Activated CD4-positive, alpha-beta T cell treated with anti-CD3 and anti-CD28 coated beads, Interleukin-2, amount 50 U/mL, for 4 hours (primary cell): ENCODE results near the gene PEMT.
A peak's percentile ranks its signal among the peaks of the same experiment; 100 is the strongest.
"Not testable (repeated sequence)": the region's sequence is repeated elsewhere in the genome, so short reads cannot be mapped to it uniquely, and the experiment has no call there.

Source experiments
- DNase-seq, 2 experiments: peaks; one replicate each; pipeline ENCODE4 v3.0.0-alpha.2; 2020

Gene PEMT

DNA sequence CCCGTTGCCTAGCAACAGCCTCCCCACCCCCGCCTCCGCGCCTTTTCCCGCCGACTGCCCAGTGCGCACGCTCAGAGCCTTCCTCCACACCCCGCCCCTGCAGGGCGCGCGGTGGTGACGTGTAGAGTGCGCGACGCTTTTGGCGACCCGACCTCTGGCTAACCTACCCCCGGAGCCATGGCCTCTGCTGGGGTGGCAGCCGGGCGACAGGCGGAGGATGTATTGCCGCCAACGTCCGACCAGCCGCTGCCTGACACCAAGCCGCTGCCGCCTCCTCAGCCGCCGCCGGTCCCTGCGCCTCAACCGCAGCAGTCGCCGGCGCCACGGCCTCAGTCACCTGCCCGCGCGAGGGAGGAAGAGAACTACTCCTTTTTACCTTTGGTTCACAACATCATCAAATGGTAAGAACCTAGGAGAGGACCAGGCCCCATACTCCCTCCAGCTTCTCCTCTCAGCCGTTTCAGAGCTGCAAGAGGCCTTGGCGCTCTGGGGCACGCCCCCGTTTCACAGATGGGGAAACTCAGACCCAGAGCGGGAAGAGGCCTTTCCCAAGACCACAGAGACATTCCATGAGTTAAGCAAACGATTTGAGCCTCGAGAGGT, 114.5 kb downstream of the PEMT start, which contains the start of gene MED9:
MED9 (plus strand) TSS at position 136 of the 603 bp plus-strand sequence; CDS start at position 178, 42 bp downstream.
- peak; percentile 96 for DNase-seq

DNA sequence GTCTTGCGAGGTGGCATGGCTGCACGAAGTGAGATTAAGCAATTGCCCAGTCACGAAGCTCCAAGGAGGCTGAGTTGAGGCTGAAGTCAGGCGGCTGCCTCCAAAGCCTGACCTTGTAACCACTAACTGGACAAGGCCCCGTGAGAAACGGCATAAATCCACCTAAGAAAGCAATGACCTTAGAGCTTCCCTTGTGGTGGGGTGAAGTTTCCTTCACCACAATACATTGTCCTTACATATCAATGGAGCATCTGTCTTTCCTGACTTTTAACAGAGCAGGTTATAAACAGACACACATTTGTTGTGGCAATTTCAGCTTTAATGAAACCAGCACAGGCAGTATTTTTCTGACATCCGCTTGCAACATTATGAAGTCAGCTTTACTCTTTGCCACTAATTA, 117.2 kb downstream of the PEMT start:
- DNase-seq: no peak

DNA sequence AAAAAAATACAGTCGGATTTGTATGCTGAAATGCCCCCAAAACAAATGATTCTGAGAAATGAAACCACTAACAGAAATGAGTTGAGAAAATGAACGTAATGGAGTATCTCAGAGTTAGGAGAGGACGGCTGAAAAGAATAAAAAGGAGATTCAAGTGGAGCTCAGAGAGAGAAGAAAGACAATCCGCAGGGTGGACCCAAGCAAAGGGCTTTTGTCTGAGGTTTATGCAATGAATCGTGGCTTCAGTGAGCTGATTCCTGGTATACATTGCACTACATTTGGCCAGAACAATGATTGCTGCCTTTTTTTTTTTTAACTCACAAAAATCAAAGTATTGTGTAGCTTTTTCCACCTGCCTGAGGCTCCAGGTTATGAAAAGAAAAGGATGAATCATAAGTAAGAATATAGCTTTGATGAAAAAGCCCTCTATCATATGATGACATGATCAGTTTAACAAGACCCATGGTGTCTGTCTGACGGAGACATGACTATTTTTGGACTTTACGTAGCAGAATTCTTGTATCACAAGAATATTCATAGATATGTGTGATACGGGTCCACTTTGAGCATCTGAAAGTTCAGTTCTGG, 119.1 kb downstream of the PEMT start:
- no peak for DNase-seq

DNA sequence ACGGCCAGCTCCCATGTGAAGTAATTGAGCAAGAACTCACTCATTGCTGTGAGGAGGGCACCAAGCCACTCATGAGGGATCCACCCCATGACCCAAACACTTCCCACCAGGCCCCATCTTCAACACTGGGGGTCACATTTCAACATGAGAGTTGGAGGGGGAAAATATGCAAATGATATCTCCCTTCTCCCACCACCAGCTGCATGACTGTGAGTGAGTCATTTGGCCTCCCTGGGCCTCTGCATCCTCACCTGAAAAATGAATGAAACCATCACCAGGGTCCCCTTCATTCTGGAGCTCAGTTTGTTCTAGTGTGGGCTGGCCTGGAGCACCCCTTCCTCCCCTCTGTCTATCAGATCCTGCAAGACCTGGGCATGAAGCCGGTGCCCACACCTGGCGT, 121.5 kb downstream of the PEMT start:
- no peak for DNase-seq

DNA sequence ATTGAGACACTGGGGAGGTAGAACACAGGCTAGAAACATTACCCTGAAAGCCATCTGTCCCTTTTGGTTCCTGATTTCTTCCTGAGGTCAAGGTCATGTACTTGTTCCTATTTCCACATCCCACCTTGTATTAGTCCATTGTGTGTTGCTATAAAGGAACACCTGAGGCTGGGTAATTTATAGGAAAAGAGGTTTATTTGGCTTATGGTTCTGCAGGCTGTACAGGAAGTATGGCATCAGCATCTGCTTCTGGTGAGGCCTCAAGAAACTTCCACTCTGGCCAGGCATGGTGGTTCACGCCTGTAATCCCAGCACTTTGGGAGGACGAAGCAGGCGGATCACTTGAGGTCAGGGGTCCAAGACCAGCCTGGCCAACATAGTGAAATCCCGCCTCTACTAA, 122.2 kb downstream of the PEMT start:
- no peak for DNase-seq

DNA sequence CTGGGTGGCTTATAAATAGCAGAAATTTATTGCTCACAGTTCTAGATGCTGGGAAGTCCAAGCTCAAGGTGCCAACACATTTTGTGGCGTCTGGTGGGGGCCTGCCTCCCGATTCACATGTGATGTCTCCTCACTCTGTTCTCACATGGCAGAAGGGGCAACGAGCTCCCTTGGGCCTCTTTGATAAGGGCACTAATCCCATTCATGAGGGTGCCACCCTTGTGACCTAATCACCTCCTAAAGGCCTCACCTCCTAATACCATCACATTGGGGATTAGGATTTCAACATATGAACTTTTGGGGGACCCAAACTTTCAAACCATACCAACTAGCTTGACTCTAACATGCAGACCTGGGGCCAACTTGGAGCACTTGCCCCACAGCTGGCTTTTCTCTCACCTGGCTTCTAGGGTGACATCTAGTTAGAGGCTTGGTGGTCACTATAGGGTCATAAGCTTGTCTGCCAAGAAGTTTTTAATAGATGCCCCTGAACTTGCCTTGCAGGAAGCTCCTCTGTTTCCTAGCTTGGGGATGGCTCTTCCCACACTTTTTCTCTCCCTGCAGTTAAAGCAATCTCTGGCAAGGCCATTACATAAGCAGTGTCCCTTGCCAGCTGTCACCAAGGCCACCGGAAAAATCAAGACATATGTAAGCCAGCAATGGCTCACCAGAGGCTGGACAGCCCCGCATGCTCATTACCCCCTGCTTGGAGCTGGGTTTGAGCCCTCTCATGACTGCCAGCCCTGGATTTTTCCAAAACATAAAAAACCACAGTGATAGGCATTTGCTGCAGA, 123.1 kb downstream of the PEMT start:
- no peak for DNase-seq

DNA sequence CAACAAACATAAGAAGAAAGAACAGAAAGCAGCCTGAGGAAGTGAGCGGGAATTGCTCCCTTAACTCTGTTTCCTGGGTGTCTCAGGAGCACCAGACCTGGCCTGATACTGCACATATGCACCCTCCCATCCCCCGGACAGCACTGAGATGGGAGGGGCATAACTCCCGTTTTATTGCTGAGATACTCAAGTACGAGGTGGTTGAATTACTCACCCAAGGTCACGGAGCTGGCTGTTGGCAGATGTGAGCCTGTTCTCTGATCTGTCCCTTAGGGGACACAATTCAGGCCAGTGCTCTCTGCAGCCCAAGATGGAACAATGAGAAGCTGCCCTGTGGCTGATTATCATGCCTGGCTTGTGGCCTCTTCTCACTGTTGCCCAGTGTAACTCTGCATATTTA, 123.8 kb downstream of the PEMT start:
- no peak for DNase-seq

DNA sequence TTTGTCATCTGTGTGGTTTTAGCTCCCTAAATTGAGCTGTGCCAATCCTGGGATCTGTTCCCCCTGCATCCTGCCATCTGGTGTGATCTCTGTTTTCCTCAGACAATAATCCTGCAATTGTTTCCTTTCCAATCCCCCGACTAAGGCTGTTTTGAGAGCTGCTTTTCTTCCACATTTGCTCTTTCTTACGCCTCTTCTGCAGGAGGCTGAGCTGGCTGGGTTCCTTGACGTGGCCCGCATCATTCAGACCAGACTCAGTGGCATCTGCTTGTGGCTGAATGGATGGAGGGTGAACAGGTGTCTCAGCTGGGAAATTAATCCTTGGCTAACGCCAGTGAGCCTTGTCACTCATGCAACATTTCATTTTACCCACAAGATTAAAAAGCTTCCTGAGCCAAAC, 124.5 kb downstream of the PEMT start:
- DNase-seq: no peak

DNA sequence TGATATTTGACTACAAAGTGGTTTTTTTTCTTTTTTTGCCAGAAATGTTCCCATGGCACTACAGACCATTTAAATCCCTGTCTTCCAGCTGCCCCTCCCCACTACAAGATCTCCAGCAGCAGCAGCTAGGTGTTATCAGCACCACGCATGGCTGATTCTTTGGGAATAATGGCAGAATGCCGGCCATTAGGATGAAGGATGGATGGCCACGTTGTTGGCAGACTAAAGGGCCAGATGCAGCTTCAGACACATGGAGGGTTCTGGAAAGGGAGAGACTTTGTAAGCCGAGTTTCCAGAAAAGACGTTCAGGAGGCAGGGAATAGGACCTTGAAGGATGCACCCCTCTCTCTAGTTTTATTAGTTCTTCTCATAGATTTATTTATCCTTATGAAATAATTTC, 125.0 kb downstream of the PEMT start:
- DNase-seq: no peak

DNA sequence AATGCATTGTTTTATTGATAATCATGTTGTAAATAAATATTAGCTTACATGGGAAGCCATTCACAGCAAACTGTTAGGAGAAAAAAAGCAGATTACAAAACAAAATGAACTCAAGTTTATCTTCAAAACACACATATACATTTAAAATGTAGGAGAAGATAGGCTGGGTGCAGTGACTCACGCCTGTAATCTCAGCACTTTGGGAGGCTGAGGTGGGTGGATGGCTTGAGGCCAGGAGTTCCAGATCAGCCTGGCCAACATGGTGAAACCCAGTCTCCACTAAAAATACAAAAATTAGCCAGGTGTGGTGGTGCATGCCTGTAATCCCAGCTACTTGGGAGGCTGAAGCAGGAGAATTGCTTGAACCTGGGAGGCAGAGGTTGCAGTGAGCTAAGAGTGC, 125.6 kb downstream of the PEMT start:
- not testable (repeated sequence) for DNase-seq

DNA sequence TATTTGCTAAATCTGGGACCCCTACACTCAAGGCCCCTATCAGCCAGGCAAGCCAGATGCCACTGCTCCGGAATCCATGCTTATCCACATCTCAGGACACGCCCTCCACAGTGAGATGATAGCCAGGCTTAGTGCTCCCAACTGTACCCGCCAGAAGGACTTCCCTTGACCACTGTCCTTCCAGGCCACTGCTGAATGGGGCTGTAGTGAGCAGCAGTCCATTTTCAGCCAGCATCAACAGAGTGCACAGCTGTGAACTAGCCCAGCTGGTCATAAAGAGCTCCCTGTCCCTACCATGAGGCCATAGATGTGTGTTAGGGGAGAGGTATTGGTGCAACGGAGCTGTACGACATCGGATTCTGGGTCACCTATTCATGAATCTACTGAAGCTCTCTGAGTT, 127.7 kb downstream of the PEMT start:
- no peak for DNase-seq

DNA sequence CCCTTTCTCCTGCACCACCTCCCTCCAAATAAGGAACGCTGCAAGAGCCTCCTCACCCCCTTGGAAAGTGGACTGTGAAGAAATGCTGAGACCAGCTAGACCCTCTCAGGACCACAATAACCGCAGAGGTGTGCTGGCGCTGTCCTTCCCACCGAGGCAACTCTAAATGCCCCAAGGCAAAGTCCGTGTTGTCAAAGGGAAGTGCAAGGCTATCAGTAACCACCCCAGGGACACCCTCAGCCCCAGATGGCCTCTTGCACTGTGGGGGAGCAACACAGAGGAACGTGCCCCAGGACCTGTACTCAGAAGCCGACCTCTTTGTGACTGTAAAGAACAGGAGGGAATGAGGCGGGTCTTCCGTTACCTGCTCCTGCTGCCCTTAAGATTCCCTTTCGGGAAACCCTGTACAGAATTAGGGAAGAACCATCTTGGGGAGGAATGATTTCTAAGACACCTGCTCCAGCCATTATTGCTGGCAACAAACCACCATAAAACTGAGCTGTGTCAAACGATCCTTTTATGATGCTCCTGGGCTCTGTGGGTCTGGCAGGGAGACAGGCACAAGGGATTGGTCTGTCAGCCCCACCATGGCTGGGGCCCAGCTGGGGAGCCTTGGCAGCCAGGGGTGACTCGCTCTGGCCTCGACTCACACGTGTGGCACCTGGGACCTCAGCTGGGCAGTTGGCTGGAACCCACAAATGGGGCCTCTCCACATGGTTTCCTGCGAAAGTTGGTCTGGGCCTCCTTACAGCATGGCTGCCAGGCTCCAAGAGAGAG, 129.3 kb downstream of the PEMT start:
- no peak for DNase-seq

DNA sequence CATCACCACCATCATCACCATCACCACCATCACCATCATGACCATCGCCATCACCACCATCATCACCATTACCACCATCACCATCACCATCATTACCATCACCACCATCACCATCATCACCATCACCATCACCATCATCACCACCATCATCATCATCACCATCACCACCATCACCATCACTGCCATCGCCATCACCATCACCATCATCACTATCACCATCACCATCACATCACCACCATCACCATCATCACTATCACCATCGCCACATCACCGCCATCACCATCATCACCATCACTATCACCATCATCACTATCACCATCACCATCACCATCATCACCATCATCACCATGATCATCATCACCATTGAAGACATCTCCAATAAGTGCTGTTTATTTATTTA, 131.5 kb downstream of the PEMT start:
- DNase-seq: no peak

DNA sequence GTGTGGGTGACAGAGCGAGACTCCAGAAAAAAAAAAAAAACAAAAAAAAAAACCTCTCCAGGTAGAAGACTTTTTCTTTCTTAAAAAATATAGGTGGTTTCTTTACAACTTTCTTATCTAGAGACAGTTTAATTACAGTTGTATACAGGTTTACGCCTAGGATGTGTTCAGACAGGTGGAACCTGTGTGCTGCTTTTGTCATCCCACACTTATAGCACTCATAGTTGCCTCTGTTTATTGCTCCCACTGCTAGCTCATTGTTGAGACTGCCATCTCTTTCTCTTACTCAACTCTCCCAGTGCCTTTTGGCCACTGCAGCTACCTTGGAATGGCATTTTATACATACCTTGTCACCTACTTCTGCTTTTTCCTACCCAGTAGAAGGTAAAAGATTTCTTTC, 133.8 kb downstream of the PEMT start:
- DNase-seq: no peak

DNA sequence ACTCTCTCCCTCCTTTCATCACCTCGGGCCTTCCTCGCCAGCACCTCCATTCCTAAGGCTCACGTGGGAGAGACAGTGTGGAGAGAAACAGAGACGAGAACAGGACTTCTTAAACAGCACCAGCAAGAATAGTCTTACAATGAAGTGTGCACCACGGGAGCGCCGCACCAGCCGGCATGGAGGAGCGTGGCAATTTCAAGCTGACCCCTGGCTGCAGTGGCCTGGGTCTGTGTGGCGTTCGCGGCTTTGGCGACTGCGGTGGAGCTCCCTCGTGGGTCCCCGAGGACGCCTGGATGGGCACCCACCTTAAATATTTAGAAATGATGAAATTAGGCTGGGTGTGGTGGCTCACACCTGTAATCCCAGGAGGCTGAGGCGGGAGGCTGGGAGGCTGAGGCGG, 135.3 kb downstream of the PEMT start:
- no peak for DNase-seq
